Vagina (tissue), 2 donors: ENCODE measurements around the gene ETV3. TPM values are rescaled to one million over a fixed set of nuclear protein-coding genes. Genes with fewer than 3 reads are reported as not detected.
A peak's percentile ranks its signal among the peaks of the same experiment; 100 is the strongest.

Experiments used
- DNase-seq, 2 donors: peaks; one replicate each; pipeline ENCODE4 v3.0.0-alpha.2; 2017; ENCODE audit errors: extremely low spot score in 2 of 2
- H3K27ac ChIP-seq: fragments of 200-600 bp; sonication (generic); one replicate; pipeline ENCODE4 v1.5.1; 2019
- H3K27me3 ChIP-seq: fragments of 200-600 bp; sonication (generic); one replicate; pipeline ENCODE4 v1.5.1; 2019
- H3K36me3 ChIP-seq, 2 donors: fragments of 200-600 bp; sonication (generic); one replicate each; pipeline ENCODE4 v1.5.1; 2017 to 2019
- H3K4me1 ChIP-seq: fragments of 200-600 bp; sonication (generic); one replicate; pipeline ENCODE4 v1.5.1; 2019
- H3K4me3 ChIP-seq, 2 donors: fragments of 200-600 bp; sonication (generic); 1 replicate in 1 of 2; 2 replicates in 1 of 2; pipeline ENCODE4 v1.5.1; 2016 to 2019
- H3K9me3 ChIP-seq: fragments of 200-600 bp; sonication (generic); one replicate; pipeline ENCODE4 v1.5.1; 2019
- POLR2A ChIP-seq, 2 donors: fragments of 450-650 bp; IDR thresholded peaks; one replicate each; pipeline ENCODE4 v1.6.1; 2017; ENCODE audit warnings: antibody characterized with exemption in 2 of 2, mild to moderate bottlenecking in 2 of 2, moderate library complexity in 2 of 2
- POLR2AphosphoS5 ChIP-seq, 2 donors: sonication (generic); formaldehyde crosslinking; IDR thresholded peaks; one replicate each; pipeline ENCODE4 v1.9.0; 2017; ENCODE audit warnings: antibody characterized with exemption in 2 of 2, mild to moderate bottlenecking in 2 of 2, low read depth in 1 of 2; ENCODE audit not compliant: insufficient read depth in 1 of 2
- intact Hi-C: fragments of 100-400 bp; cut with DNase I; formaldehyde crosslinking; loops from one replicate; pipeline ENCODE4 v1.15.1; 2023
- total RNA-seq: library from RNA; depleted of rRNA; stranded (reverse); fragments of >200 nt; gene quantifications from one replicate; pipeline ENCODE4 v1.2.3, GENCODE V29; 2016
- TF ChIP-seq, protein P1 (sequence below), 3 experiments: fragments of 450-650 bp in 2 of 3; fragments of 200-600 bp in 1 of 3; sonication (generic) in 1 of 3; IDR thresholded peaks; one replicate each; pipeline ENCODE4 v1.5.1; 2017 to 2019; ENCODE audit warnings: antibody characterized with exemption in 3 of 3, mild to moderate bottlenecking in 2 of 3, moderate library complexity in 2 of 3

ETV3 gene
- total RNA-seq, 1 donor from 2014 or later = 37.3 TPM

DNA sequence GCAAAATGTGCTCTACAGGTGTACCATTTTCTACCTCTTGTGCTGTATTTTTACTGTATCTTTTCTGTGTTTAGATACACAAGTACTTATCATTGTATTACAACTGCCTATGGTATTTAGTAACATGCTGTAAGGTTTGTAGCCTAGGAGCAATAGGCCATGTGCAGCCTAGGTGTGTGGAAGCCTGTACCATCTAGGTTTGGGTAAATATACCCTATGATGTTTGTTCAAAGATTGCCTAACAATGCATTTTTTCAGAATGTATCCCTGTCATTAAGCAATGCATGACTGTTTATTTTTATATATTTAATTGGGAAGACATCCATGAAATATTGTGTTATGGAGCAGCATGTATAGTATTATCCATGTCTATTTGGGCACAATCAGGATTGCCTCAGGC, 49.6 kb downstream of the ETV3 start:
- H3K27me3 ChIP-seq = no peaks in the 10 kb centered on the region
- TF ChIP-seq POLR2A (IDR thresholded peaks at IDR 0.05) = no peak
- no peak for TF ChIP-seq POLR2AphosphoS5 (IDR thresholded peaks at IDR 0.05; ENCODE audit: insufficient read depth in 1 of 2, low read depth in 1 of 2)
- TF ChIP-seq, protein P1, sequence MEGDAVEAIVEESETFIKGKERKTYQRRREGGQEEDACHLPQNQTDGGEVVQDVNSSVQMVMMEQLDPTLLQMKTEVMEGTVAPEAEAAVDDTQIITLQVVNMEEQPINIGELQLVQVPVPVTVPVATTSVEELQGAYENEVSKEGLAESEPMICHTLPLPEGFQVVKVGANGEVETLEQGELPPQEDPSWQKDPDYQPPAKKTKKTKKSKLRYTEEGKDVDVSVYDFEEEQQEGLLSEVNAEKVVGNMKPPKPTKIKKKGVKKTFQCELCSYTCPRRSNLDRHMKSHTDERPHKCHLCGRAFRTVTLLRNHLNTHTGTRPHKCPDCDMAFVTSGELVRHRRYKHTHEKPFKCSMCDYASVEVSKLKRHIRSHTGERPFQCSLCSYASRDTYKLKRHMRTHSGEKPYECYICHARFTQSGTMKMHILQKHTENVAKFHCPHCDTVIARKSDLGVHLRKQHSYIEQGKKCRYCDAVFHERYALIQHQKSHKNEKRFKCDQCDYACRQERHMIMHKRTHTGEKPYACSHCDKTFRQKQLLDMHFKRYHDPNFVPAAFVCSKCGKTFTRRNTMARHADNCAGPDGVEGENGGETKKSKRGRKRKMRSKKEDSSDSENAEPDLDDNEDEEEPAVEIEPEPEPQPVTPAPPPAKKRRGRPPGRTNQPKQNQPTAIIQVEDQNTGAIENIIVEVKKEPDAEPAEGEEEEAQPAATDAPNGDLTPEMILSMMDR (IDR thresholded peaks at IDR 0.05) = no peak
- intact Hi-C loops = loop anchor here (2.0 kb wide), 1 partner anchor 74 kb away; no protein-coding TSS in a partner anchor
- H3K27ac ChIP-seq = no peak overlapping the region
- no peak overlapping the region for H3K4me3 ChIP-seq
- no peak for DNase-seq
- H3K9me3 ChIP-seq = no peaks in the 10 kb centered on the region
- peaks cover 14% of the 10 kb centered on the region for H3K4me1 ChIP-seq
- H3K36me3 ChIP-seq = no peaks in the 10 kb centered on the region

DNA sequence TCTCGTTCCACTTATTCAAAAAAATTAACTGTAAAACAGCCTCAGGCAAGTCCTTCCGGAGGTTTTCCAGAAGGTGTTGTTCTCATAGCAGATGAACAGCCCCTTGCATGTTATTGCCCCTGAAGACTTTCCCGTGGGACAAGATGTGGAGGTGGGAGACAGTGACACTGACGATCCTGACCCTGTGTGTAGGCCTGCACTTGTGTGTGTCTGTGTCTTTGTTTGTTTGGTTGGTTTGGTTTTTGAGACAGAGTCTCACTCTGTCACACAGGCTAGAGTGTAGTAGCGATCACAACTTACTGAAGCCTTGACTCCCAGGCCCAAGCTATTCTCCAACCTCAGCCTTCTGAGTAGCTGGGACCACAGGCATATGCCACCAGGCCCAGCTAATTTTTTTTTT, 51.2 kb downstream of the ETV3 start:
- intact Hi-C loops = no loop called here
- Histone ChIP-seq H3K27ac (no peak overlapping the region), H3K4me3 (no peak overlapping the region), H3K9me3 (no peaks in the 10 kb centered on the region), H3K36me3 (no peaks in the 10 kb centered on the region), H3K4me1 (peaks cover 8% of the 10 kb centered on the region), H3K27me3 (no peaks in the 10 kb centered on the region)
- TF ChIP-seq, protein P1 (IDR thresholded peaks at IDR 0.05) = no peak
- TF ChIP-seq POLR2A (IDR thresholded peaks at IDR 0.05) (no peak), POLR2AphosphoS5 (IDR thresholded peaks at IDR 0.05; ENCODE audit: insufficient read depth in 1 of 2, low read depth in 1 of 2) (no peak)
- DNase-seq = peak in 1 of 2 donors; percentile 62

DNA sequence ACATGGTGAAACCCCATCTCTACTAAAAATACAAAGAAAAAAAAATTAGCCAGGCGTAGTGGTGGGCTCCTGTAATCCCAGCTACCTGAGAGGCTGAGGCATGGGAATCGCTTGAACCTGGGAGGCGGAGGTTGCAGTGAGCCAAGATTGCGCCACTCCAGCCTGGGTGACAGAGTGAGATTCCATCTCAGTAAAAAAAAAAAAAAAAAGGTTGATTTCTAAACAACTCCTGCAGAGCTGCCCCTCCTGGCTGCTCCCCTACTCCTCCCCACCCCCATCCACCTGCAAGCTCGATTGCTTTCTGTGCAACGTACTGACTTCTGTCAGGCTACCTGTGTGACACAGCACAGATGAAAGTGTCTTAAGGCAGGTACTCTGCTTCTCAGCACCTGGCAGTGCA, 51.9 kb downstream of the ETV3 start:
- peaks cover 8% of the 10 kb centered on the region for H3K4me1 ChIP-seq
- H3K27ac ChIP-seq = no peak overlapping the region
- no peaks in the 10 kb centered on the region for H3K9me3 ChIP-seq
- H3K4me3 ChIP-seq = no peak overlapping the region
- intact Hi-C loops = no loop called here
- peak in 1 of 2 donors; percentile 49 for DNase-seq
- no peak for TF ChIP-seq POLR2AphosphoS5 (IDR thresholded peaks at IDR 0.05; ENCODE audit: insufficient read depth in 1 of 2, low read depth in 1 of 2)
- TF ChIP-seq, protein P1 (IDR thresholded peaks at IDR 0.05) = no peak
- H3K27me3 ChIP-seq = no peaks in the 10 kb centered on the region
- no peaks in the 10 kb centered on the region for H3K36me3 ChIP-seq

DNA sequence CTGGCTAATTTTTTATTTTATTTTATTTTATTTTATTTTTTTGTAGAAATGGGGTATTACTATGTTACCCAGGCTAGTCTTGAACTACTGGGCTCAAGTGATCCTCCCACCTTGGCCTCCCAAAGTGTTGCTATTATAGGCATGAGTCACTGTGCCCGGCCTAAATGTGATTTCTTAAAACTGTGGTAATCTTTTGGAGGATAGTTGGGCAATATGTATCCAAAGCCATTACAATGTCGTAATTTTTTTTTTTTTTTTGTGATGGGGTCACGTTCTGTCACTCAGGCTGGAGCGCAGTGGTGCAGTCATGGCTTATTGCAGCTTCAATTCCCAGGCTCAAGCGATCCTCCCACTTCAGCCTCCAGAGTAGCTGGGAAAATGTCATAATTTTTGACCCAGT, 52.8 kb downstream of the ETV3 start:
- Histone ChIP-seq H3K27ac (no peak overlapping the region), H3K36me3 (no peaks in the 10 kb centered on the region), H3K9me3 (no peaks in the 10 kb centered on the region), H3K4me1 (peaks cover 3% of the 10 kb centered on the region), H3K4me3 (no peak overlapping the region), H3K27me3 (no peaks in the 10 kb centered on the region)
- TF ChIP-seq POLR2A (IDR thresholded peaks at IDR 0.05) = no peak
- TF ChIP-seq POLR2AphosphoS5 (IDR thresholded peaks at IDR 0.05; ENCODE audit: insufficient read depth in 1 of 2, low read depth in 1 of 2) = no peak
- TF ChIP-seq, protein P1 (IDR thresholded peaks at IDR 0.05) = no peak
- intact Hi-C loops = no loop called here
- DNase-seq = no peak

DNA sequence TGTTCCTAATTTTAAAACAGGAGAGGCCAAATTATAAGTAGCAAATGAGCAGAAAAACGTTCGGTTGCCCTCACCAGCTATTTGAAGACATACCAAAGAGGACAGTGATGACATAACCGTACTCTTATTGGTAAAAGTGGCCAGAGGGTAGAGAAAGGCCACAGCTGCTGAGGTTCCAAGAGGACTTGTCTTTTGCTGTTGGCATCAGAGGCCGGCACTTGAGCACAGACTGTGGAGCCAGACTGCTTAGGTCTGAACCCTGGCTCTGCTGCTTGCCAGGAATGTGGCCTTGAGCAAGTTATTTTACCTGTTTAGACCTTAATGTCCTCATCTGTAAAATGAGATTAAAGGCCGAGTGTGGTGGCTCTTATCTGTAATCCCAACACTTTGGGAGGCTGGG, 53.5 kb downstream of the ETV3 start:
- Histone ChIP-seq H3K27me3 (no peaks in the 10 kb centered on the region), H3K4me3 (no peak overlapping the region), H3K4me1 (no peaks in the 10 kb centered on the region), H3K9me3 (no peaks in the 10 kb centered on the region), H3K27ac (no peak overlapping the region), H3K36me3 (no peaks in the 10 kb centered on the region)
- peak in 1 of 2 donors; percentile 80 for DNase-seq
- intact Hi-C loops = no loop called here
- TF ChIP-seq, protein P1 (IDR thresholded peaks at IDR 0.05) = no peak
- no peak for TF ChIP-seq POLR2A (IDR thresholded peaks at IDR 0.05)
- no peak for TF ChIP-seq POLR2AphosphoS5 (IDR thresholded peaks at IDR 0.05; ENCODE audit: insufficient read depth in 1 of 2, low read depth in 1 of 2)
